Mesendoderm (in vitro differentiated cells): Measurements from ENCODE around the gene SLC14A1.

Source experiments
- DNase-seq: peaks from one replicate; pipeline ENCODE4 v3.0.0; 2013
- H2AK5ac ChIP-seq: 2 replicates; pipeline ENCODE4 v1.6.1; 2013; ENCODE audit warnings: low read length, inconsistent platforms
- H2BK120ac ChIP-seq: 2 replicates; pipeline ENCODE4 v1.6.1; 2013; ENCODE audit warnings: low read depth, mild to moderate bottlenecking, low read length, moderate library complexity, mixed read lengths
- H2BK15ac ChIP-seq: replicated peaks from 2 replicates; pipeline ENCODE4 v1.6.1; 2013; ENCODE audit warnings: low read depth, mild to moderate bottlenecking, moderate library complexity
- H2BK5ac ChIP-seq: 2 replicates; pipeline ENCODE4 v1.6.1; 2013; ENCODE audit warnings: low read length, inconsistent platforms
- H3K18ac ChIP-seq: 2 replicates; pipeline ENCODE4 v1.6.1; 2013; ENCODE audit warnings: mild to moderate bottlenecking, low read length, mixed read lengths
- H3K23ac ChIP-seq: one replicate; pipeline ENCODE4 v1.6.1; 2013; ENCODE audit warnings: low read length
- H3K27ac ChIP-seq: 2 replicates; pipeline ENCODE4 v1.5.1; 2013; ENCODE audit warnings: low read depth, mild to moderate bottlenecking, inconsistent platforms, low read length, moderate library complexity
- H3K27me3 ChIP-seq: 2 replicates; pipeline ENCODE4 v1.6.1; 2013; ENCODE audit warnings: low read length, control low read depth, mild to moderate bottlenecking, inconsistent platforms; ENCODE audit not compliant: insufficient read depth, poor library complexity
- H3K36me3 ChIP-seq: 2 replicates; pipeline ENCODE4 v1.6.1; 2013; ENCODE audit warnings: low read length, inconsistent platforms; ENCODE audit not compliant: control insufficient read depth, insufficient read depth
- H3K4ac ChIP-seq: one replicate; pipeline ENCODE4 v1.6.1; 2013; ENCODE audit warnings: low read depth, mild to moderate bottlenecking, low read length, moderate library complexity
- H3K4me1 ChIP-seq: 2 replicates; pipeline ENCODE4 v1.6.1; 2013; ENCODE audit warnings: low read depth, low read length, inconsistent platforms; ENCODE audit not compliant: control insufficient read depth
- H3K4me2 ChIP-seq: 2 replicates; pipeline ENCODE4 v1.6.1; 2013; ENCODE audit warnings: low read length
- H3K4me3 ChIP-seq: 2 replicates; pipeline ENCODE4 v1.5.1; 2013; ENCODE audit warnings: mild to moderate bottlenecking, low read length
- H3K56ac ChIP-seq: one replicate; pipeline ENCODE4 v1.6.1; 2013; ENCODE audit warnings: low read length
- H3K79me1 ChIP-seq: 2 replicates; pipeline ENCODE4 v1.6.1; 2013; ENCODE audit warnings: low read length, inconsistent platforms
- H3K79me2 ChIP-seq: 2 replicates; pipeline ENCODE4 v1.6.1; 2013; ENCODE audit warnings: mild to moderate bottlenecking, low read length; ENCODE audit not compliant: control insufficient read depth, insufficient read depth
- H3K9ac ChIP-seq: 2 replicates; pipeline ENCODE4 v1.6.1; 2013; ENCODE audit warnings: low read length, inconsistent platforms
- H4K5ac ChIP-seq: one replicate; pipeline ENCODE4 v1.6.1; 2013; ENCODE audit warnings: low read length
- H4K8ac ChIP-seq: one replicate; pipeline ENCODE4 v1.6.1; 2013; ENCODE audit warnings: low read depth, mild to moderate bottlenecking, control low read depth, low read length, moderate library complexity
- WGBS: extraction: QIAGEN DNeasy Blood & Tissue Kit; methylation state at CpG from one replicate; pipeline ENCODE4 v1.1.7; 2013; ENCODE audit warnings: low lambda C conversion rate, missing lambda C conversion rate; ENCODE audit not compliant: insufficient coverage; ENCODE audit errors: extremely low coverage; 5-methylcytosine and 5-hydroxymethylcytosine counted together

Gene SLC14A1

DNA sequence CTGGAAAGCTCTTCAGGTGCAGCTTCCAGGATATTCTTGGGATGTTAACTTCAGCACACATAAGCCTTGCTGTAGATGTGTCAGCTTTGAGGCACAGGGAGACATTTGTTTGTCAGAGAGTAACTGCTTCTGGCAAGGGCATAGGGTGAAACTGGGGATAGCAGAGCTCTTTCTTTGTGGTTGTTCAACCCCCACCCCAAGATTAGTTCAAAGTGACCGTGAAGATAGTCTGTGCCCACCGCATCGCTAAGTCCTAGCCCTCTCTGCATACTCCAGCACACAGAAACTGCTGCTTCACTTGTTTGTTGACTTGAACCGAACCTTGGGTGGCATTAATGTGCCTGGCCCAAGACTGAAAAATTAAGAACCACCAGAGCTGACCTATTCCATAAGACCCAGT lies 1.4 kb downstream of the SLC14A1 start:
- Histone ChIP-seq H2BK120ac (no peak overlapping the region), H3K27ac (no peak overlapping the region)
- WGBS: no CpG with 5 or more reads among the region's 4 CpGs

DNA sequence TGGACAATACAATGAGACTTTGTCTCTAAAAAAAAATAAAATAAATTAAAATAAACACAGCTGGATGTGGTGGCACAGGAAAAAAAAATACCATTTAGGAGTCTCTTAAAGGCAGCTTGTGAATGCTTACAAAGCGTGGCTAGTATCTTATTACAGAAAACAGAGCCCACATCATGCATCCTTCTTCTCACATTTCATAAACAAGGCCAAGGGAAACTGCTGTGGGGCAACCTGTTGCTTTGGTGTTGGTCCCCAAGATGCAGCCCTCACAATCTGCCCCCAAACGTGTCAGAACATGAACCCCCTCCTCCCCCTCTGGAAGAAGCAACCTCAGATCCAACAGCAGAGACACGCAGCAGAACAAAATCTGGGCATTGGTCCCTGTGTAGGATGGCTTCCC lies 2.6 kb downstream of the SLC14A1 start:
- no CpG with 5 or more reads among the region's 3 CpGs for WGBS
- H2AK5ac ChIP-seq: no peak overlapping the region

More for the DNA sequence above, 1.4 kb downstream of the SLC14A1 start:
- Histone ChIP-seq H3K9ac (no peak overlapping the region), H2AK5ac (no peak overlapping the region), H3K56ac (no peak overlapping the region), H3K27me3 (no peaks in the 10 kb centered on the region), H3K18ac (no peak overlapping the region), H3K79me2 (no peaks in the 10 kb centered on the region), H3K36me3 (no peaks in the 10 kb centered on the region), H2BK15ac (no peak overlapping the region), H4K8ac (no peak overlapping the region), H2BK5ac (no peak overlapping the region), H3K23ac (no peak overlapping the region), H3K4ac (no peak overlapping the region), H3K79me1 (no peaks in the 10 kb centered on the region), H3K4me3 (no peak overlapping the region), H3K4me1 (no peaks in the 10 kb centered on the region), H3K4me2 (no peak overlapping the region), H4K5ac (no peak overlapping the region)
- no peak for DNase-seq

DNA sequence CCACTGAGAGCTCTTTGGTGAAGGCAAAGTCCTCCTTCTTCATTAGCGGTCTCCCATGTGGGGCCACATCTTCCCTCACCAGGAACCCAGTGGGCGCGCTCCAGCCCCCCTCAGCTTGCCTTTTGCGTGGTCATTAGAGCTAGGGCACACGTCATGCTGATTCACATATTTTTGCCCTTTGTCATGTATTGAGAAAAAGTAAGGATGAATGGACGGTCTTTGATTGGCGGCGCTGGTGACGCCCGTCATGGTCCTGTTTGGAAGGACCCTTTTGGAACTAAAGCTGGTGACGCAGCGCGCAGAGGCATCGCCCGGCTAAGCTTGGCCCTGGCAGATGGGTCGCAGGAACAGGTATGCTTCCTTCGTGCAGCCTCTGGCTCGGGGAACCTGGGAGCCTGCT lies 3.1 kb downstream of the SLC14A1 start:
- H3K4me3 ChIP-seq: no peak overlapping the region
- H3K9ac ChIP-seq: no peak overlapping the region
- H3K4ac ChIP-seq: no peak overlapping the region
- no CpG with 5 or more reads among the region's 18 CpGs for WGBS
- no peak overlapping the region for H2BK15ac ChIP-seq
- no peaks in the 10 kb centered on the region for H3K79me2 ChIP-seq
- H3K79me1 ChIP-seq: no peaks in the 10 kb centered on the region
- no peak overlapping the region for H4K5ac ChIP-seq
- no peak overlapping the region for H2BK5ac ChIP-seq
- DNase-seq: no peak
- no peak overlapping the region for H4K8ac ChIP-seq
- H3K4me2 ChIP-seq: no peak overlapping the region
- H2AK5ac ChIP-seq: no peak overlapping the region
- no peak overlapping the region for H3K27ac ChIP-seq
- no peaks in the 10 kb centered on the region for H3K27me3 ChIP-seq
- no peak overlapping the region for H3K18ac ChIP-seq
- H3K56ac ChIP-seq: no peak overlapping the region
- H2BK120ac ChIP-seq: no peak overlapping the region
- H3K36me3 ChIP-seq: no peaks in the 10 kb centered on the region
- H3K4me1 ChIP-seq: no peaks in the 10 kb centered on the region
- no peak overlapping the region for H3K23ac ChIP-seq

More for the DNA sequence above, 2.6 kb downstream of the SLC14A1 start:
- H4K8ac ChIP-seq: no peak overlapping the region
- no peaks in the 10 kb centered on the region for H3K4me1 ChIP-seq
- H4K5ac ChIP-seq: no peak overlapping the region
- H3K27ac ChIP-seq: no peak overlapping the region
- no peaks in the 10 kb centered on the region for H3K36me3 ChIP-seq
- H3K18ac ChIP-seq: no peak overlapping the region
- no peak overlapping the region for H2BK120ac ChIP-seq
- H3K9ac ChIP-seq: no peak overlapping the region
- H2BK15ac ChIP-seq: no peak overlapping the region
- no peak overlapping the region for H3K23ac ChIP-seq
- H3K27me3 ChIP-seq: no peaks in the 10 kb centered on the region
- H3K79me1 ChIP-seq: no peaks in the 10 kb centered on the region
- no peak for DNase-seq
- no peaks in the 10 kb centered on the region for H3K79me2 ChIP-seq
- H3K56ac ChIP-seq: no peak overlapping the region
- no peak overlapping the region for H3K4ac ChIP-seq
- no peak overlapping the region for H2BK5ac ChIP-seq
- no peak overlapping the region for H3K4me3 ChIP-seq
- H3K4me2 ChIP-seq: no peak overlapping the region

DNA sequence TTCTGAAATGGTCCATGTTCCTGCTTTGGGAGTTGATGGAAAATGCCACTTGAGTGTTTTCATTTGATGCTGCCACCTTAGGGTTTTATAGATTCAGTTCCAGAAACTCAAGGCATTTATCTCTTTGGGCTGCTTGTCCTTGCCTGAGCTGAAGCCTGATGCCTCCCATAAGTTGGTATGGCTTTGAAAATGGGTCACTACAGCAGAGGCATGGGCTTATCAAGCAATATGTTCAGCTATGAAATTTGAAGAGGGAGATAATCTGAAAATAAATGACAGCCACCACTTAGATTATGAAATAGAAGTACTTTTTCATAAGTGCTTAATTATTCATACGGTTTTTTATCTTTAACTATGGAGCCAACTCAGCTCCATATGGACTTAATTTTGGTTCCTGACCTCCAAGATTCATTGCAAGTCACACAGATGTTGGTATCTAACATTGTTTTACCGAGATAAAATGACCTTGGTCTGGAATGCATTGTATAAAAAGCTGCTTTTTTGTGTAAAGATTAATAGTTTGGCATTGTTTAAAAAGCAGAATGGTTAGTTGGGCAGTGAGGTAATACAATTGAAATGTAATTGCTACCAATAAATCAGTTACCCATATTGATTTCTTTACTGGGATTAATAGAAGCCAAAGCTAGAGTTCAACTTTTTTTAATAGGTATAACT lies 4.5 kb downstream of the SLC14A1 start:
- H2AK5ac ChIP-seq: no peak overlapping the region
- H3K36me3 ChIP-seq: no peaks in the 10 kb centered on the region
- no CpG with 5 or more reads among the region's 2 CpGs for WGBS
- no peaks in the 10 kb centered on the region for H3K79me1 ChIP-seq
- no peaks in the 10 kb centered on the region for H3K27me3 ChIP-seq
- no peak overlapping the region for H3K9ac ChIP-seq
- H3K56ac ChIP-seq: no peak overlapping the region
- H2BK120ac ChIP-seq: no peak overlapping the region
- H3K4me1 ChIP-seq: no peaks in the 10 kb centered on the region
- no peak for DNase-seq
- no peak overlapping the region for H3K27ac ChIP-seq
- H3K4ac ChIP-seq: no peak overlapping the region
- no peak overlapping the region for H3K23ac ChIP-seq
- no peaks in the 10 kb centered on the region for H3K79me2 ChIP-seq
- no peak overlapping the region for H4K5ac ChIP-seq
- no peak overlapping the region for H2BK5ac ChIP-seq
- H4K8ac ChIP-seq: no peak overlapping the region
- H3K4me3 ChIP-seq: no peak overlapping the region
- H2BK15ac ChIP-seq: no peak overlapping the region
- no peak overlapping the region for H3K18ac ChIP-seq
- no peak overlapping the region for H3K4me2 ChIP-seq

DNA sequence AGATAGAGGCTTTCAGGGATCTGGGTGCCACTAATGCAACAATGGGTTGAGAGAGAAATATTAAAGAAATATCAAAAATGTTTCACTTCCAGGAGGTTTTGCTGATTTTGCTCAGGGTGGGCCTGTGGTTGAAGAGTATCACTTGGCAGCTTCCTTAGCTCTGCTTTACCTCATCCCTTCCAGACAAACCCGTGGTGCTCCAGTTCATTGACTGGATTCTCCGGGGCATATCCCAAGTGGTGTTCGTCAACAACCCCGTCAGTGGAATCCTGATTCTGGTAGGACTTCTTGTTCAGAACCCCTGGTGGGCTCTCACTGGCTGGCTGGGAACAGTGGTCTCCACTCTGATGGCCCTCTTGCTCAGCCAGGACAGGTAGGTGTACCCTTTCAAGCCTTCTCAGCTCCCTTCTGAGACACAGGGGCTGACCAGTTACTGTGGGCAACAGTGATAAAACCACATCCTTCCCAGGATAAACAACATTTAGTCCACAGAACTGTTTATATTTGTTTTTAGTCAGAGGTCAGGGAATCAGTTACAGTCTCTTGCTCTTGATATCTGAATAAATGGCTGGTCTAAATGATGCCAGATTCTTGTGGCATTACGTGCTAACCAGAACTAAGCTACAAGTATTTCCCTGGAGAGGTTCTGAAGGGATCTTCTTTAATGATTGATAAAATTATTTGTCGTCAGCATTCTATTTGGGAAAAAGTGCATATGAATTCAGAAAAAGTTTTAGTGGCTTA lies 7.0 kb downstream of the SLC14A1 start:
- H3K56ac ChIP-seq: no peak overlapping the region
- no peaks in the 10 kb centered on the region for H3K36me3 ChIP-seq

More for the DNA sequence above, 7.0 kb downstream of the SLC14A1 start:
- no peak overlapping the region for H3K4me3 ChIP-seq
- no peaks in the 10 kb centered on the region for H3K4me1 ChIP-seq
- no peak overlapping the region for H2BK5ac ChIP-seq
- no CpG with 5 or more reads among the region's 6 CpGs for WGBS
- H3K4me2 ChIP-seq: no peak overlapping the region
- H2AK5ac ChIP-seq: no peak overlapping the region
- H4K8ac ChIP-seq: no peak overlapping the region
- no peak overlapping the region for H3K4ac ChIP-seq
- no peaks in the 10 kb centered on the region for H3K27me3 ChIP-seq
- H3K79me1 ChIP-seq: no peaks in the 10 kb centered on the region
- no peaks in the 10 kb centered on the region for H3K79me2 ChIP-seq
- no peak overlapping the region for H2BK15ac ChIP-seq
- H2BK120ac ChIP-seq: no peak overlapping the region
- no peak overlapping the region for H4K5ac ChIP-seq
- no peak overlapping the region for H3K9ac ChIP-seq
- DNase-seq: no peak
- no peak overlapping the region for H3K23ac ChIP-seq
- H3K18ac ChIP-seq: no peak overlapping the region
- H3K27ac ChIP-seq: no peak overlapping the region
